K562 treated with DMSO at 1 percent for 4 hours (cell line): ENCODE results near the gene MPP2. TPM values are rescaled to one million over a fixed set of nuclear protein-coding genes. Genes with fewer than 3 reads are reported as not detected.

Source experiments
- total RNA-seq: library from RNA; unstranded; fragments of 300-600 nt; gene quantifications from 2 replicates; pipeline ENCODE4 v1.2.3, GENCODE V29; 2022; ENCODE audit not compliant: insufficient read depth

The MPP2 gene, protein sequence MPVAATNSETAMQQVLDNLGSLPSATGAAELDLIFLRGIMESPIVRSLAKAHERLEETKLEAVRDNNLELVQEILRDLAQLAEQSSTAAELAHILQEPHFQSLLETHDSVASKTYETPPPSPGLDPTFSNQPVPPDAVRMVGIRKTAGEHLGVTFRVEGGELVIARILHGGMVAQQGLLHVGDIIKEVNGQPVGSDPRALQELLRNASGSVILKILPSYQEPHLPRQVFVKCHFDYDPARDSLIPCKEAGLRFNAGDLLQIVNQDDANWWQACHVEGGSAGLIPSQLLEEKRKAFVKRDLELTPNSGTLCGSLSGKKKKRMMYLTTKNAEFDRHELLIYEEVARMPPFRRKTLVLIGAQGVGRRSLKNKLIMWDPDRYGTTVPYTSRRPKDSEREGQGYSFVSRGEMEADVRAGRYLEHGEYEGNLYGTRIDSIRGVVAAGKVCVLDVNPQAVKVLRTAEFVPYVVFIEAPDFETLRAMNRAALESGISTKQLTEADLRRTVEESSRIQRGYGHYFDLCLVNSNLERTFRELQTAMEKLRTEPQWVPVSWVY
- total RNA-seq, result not detected in 2 replicates

GRCh38 chr17:43907425-43907981, at the start of gene MPP2:
TSS of gene MPP2 (minus strand) at chr17:43907536. CDS start at chr17:43904460, 3,076 bp downstream.

DNA sequence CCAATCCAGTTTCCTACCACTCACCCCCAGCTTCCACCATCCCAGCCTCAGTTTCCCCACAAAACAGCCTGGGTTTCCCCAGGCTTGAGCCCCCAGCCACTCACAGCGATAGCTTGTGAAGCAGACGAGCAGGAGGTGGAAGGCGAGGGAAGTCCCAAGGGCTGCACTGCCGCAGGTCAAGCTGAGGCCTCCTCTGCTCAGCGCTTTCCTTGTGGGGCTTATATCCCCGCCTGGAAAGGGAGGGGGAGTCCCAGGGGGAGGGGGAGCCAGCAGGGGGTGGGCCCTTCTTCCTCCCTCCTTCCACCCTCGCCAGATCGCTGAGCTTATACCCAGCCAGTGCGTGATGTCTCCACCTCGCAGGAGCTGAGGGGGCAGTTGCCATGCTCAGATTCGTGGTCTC, 46.4 kb upstream of the MPP2 start, which contains the start of gene PYY:
Gene PYY (minus strand): TSS at position 195 of the 400 bp plus-strand sequence. CDS start 457 bp downstream, outside the sequence.

GRCh38 chr17:43942051-43942685, 34.8 kb upstream of the MPP2 start, which contains the start of gene PPY:
TSS of gene PPY (minus strand) at chr17:43942476. CDS start at chr17:43941654, 822 bp downstream.

DNA sequence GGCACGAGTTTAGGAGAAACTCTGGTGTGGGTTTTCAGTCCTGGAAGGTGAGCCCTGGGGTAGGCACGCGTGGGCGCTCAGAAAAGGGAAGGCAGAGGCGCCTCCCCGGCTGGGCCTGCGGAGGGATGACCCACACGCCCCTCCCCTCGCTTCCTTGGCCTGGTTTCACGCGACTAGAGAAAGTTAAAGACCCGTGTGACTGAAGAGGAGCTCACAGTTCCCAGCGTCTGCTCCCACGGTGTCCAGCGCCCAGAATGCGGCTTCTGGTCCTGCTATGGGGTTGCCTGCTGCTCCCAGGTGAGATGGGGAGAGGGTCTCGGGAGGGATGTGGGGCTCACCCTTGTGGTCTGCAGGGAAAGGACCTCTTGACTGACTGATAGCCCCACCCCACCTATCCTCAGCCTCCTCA, 60.4 kb downstream of the MPP2 start, which contains the start of gene CD300LG:
Gene CD300LG (plus strand): TSS at position 214 of the 409 bp plus-strand sequence. CDS start 41 bp downstream, at position 255.

DNA sequence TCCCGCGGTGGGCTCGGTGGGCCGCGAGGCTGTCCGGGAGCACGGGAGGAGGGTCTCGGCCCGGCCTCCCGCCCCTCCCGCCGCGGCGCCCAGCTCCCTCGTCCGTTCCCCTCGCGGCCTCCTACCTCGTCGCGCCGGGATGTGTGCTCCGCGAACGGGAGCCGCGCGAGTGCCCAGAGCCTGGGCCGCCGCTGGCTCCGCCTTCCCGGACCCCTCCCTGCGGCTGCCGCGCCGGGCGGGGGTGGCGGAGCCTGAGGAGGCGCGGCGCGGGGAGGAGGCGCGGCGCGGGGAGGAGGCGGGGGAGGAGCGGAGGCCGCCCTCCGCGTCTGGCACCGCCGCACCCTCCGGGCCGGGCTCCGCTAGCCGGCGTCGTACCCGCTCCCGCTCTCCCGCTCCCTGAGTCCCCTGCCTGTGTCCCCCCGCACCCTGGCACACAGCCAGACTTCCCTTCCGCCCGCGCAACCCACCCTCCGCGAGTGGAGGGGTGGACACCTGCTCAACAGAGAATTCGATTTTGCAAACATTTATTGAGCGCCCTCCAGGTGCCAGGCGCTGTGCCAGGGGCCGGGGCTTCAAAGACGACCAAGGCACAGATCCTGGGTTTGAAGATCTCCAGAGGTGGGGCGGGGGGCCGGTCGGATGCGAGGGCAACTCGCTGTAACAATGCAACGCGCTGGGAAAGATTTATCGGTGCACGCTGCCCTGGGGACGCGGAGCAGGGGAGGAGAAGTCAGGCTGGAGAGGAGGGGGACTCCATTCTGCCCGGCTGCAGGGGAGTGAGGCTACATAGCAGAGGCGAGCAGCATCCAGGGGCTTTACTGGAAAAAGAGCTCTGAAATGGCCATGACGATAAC, 74.1 kb downstream of the MPP2 start, which contains the start of gene MPP3:
Gene MPP3 (minus strand): TSS at position 171 of the 854 bp plus-strand sequence. CDS start 1,240 bp downstream, outside the sequence.

Other genes with a start within 250 kb of the MPP2 start
- gene MEOX1, start 245.6 kb downstream of the MPP2 start, total RNA-seq, result not detected in 2 replicates
- not detected in 2 replicates for gene SOST, start 148.7 kb downstream of the MPP2 start, total RNA-seq
- 13.9 and 18.7 TPM in 2 replicates for gene DUSP3, start 128.6 kb downstream of the MPP2 start, total RNA-seq
- gene CFAP97D1, start 127.1 kb downstream of the MPP2 start, total RNA-seq, result not detected in 2 replicates
- gene MPP3, start 74.4 kb downstream of the MPP2 start, total RNA-seq, result 1.5 TPM in 1 of 2 replicates, not detected in the other
- not detected in 2 replicates for gene CD300LG, start 60.4 kb downstream of the MPP2 start, total RNA-seq
- not detected in 2 replicates for gene PPY, start 34.9 kb upstream of the MPP2 start, total RNA-seq
- not detected in 2 replicates for gene PYY, start 46.4 kb upstream of the MPP2 start, total RNA-seq
- 0.42 TPM in 1 of 2 replicates, not detected in the other for gene NAGS, start 97.1 kb upstream of the MPP2 start, total RNA-seq
- gene TMEM101, start 107.4 kb upstream of the MPP2 start, total RNA-seq, result 51.5 and 53.2 TPM in 2 replicates
- gene LSM12, start 159.1 kb upstream of the MPP2 start, total RNA-seq, result 23.5 and 32.5 TPM in 2 replicates
- 38.8 TPM in 2 replicates for gene G6PC3, start 163.2 kb upstream of the MPP2 start, total RNA-seq
- gene HDAC5, start 216.1 kb upstream of the MPP2 start, total RNA-seq, result 36.1 and 51.2 TPM in 2 replicates
- 9.9 and 11.4 TPM in 2 replicates for gene HROB, start 234.4 kb upstream of the MPP2 start, total RNA-seq